GM12892 (cell line): ENCODE measurements around the gene NT5C1A.

Experiments
- POLR2A ChIP-seq: IDR thresholded peaks from 2 replicates; pipeline ENCODE4 v1.6.1; 2011; ENCODE audit warnings: low read depth, low read length, control low read depth
- POLR2AphosphoS5 ChIP-seq: IDR thresholded peaks from 2 replicates; pipeline ENCODE4 v1.6.1; 2011; ENCODE audit warnings: low read depth, low read length, control low read depth
- TAF1 ChIP-seq: IDR thresholded peaks from 2 replicates; pipeline ENCODE4 v1.6.1; 2011; ENCODE audit warnings: low read depth, mild to moderate bottlenecking, control low read depth, low read length, borderline replicate concordance

GRCh38 chr1:39679821-39680220 is 7.9 kb upstream of the NT5C1A start:
- no peak for TF ChIP-seq POLR2A
- TF ChIP-seq POLR2AphosphoS5, result no peak
- no peak for TF ChIP-seq TAF1
